Fibroblast of mammary gland (primary cell): ENCODE results near the gene VWA8.
"Not testable (repeated sequence)": the region's sequence is repeated elsewhere in the genome, so short reads cannot be mapped to it uniquely, and the experiment has no call there.

Experiments
- DNase-seq: peaks from one replicate; pipeline ENCODE4 v3.0.0-alpha.2; 2010; ENCODE audit warnings: low read depth
- H3K4me3 ChIP-seq: 2 replicates; pipeline ENCODE4 v1.5.1; 2011; ENCODE audit warnings: low read depth, mild to moderate bottlenecking, low read length, moderate library complexity; ENCODE audit not compliant: control insufficient read depth
- CTCF ChIP-seq: conservative IDR thresholded peaks from 2 replicates; pipeline ENCODE4 v1.5.1; 2011; ENCODE audit warnings: low read depth, low read length, inconsistent platforms; ENCODE audit not compliant: control insufficient read depth, insufficient read depth

Gene VWA8

GRCh38 chr13:41954226-41954625, 6.7 kb downstream of the VWA8 start:
- no peak overlapping the region for H3K4me3 ChIP-seq
- no peak for TF ChIP-seq CTCF
- DNase-seq = no peak

GRCh38 chr13:41952749-41953148, 8.2 kb downstream of the VWA8 start:
- no peak for DNase-seq
- TF ChIP-seq CTCF = no peak
- no peak overlapping the region for H3K4me3 ChIP-seq

- not testable (repeated sequence) for H3K4me3 ChIP-seq, DNase-seq
Observed at GRCh38 chr13:41949104-41949503, 11.8 kb downstream of the VWA8 start.

- DNase-seq = no peak
- no peak for TF ChIP-seq CTCF
- H3K4me3 ChIP-seq = no peak overlapping the region
Observed at GRCh38 chr13:41945926-41946325, 15.0 kb downstream of the VWA8 start.

- no peak overlapping the region for H3K4me3 ChIP-seq
- DNase-seq = no peak
- TF ChIP-seq CTCF = no peak
Observed at GRCh38 chr13:41944635-41945397, 16.1 kb downstream of the VWA8 start.

GRCh38 chr13:41944229-41944628, 16.7 kb downstream of the VWA8 start:
- DNase-seq = peak; percentile 13
- no peak for TF ChIP-seq CTCF
- no peak overlapping the region for H3K4me3 ChIP-seq

GRCh38 chr13:41942462-41943094, 18.3 kb downstream of the VWA8 start:
- DNase-seq = peak; percentile 64
- no peak overlapping the region for H3K4me3 ChIP-seq
- TF ChIP-seq CTCF = peak; percentile 49
